Activated T-cell treated with anti-CD3 and anti-CD28 coated beads, Interleukin-2, amount 50 U/mL, for 4 hours (primary cell): ENCODE measurements around the gene NCOA5. TPM values are rescaled to one million over a fixed set of nuclear protein-coding genes. Genes with fewer than 3 reads are reported as not detected.

Experiments
- ATAC-seq, 2 donors: fragments of 200-7000 bp; cut with Tn5 transposase; one replicate each; pipeline ENCODE4 v1.10.0; 2021
- DNase-seq: peaks from one replicate; pipeline ENCODE4 v3.0.0-alpha.2; 2020
- H3K27me3 Mint-ChIP-seq: one replicate; pipeline ENCODE4 v1.8.0; 2021; ENCODE audit warnings: low read depth, mixed read lengths
- H3K36me3 Mint-ChIP-seq: one replicate; pipeline ENCODE4 v1.8.0; 2022; ENCODE audit warnings: mixed read lengths; ENCODE audit not compliant: insufficient read depth
- H3K4me1 Mint-ChIP-seq: one replicate; pipeline ENCODE4 v1.8.0; 2021; ENCODE audit warnings: low read depth, mixed read lengths
- H3K4me3 Mint-ChIP-seq: one replicate; pipeline ENCODE4 v1.8.0; 2021; ENCODE audit warnings: mild to moderate bottlenecking, moderate library complexity, mixed read lengths
- H3K9me3 Mint-ChIP-seq: one replicate; pipeline ENCODE4 v1.8.0; 2021; ENCODE audit warnings: mixed read lengths
- total RNA-seq, 3 donors: library from RNA; stranded (reverse); gene quantifications; one replicate each; pipeline ENCODE4 v1.2.1, GENCODE V29; 2021

Gene NCOA5
- total RNA-seq, result 10 to 100 TPM; 38.2 to 45.0 (median 43.3) TPM

GRCh38 chr20:46089417-46090388 is at the start of gene NCOA5:
TSS of gene NCOA5 (minus strand) at chr20:46089962. CDS start at chr20:46079424, 10,538 bp downstream.
- no peaks in the 10 kb centered on the region for H3K9me3 Mint-ChIP-seq
- peaks cover 2% of the 10 kb centered on the region for H3K36me3 Mint-ChIP-seq
- peaks cover 48% of the 10 kb centered on the region for H3K4me1 Mint-ChIP-seq
- H3K4me3 Mint-ChIP-seq, result peak within 1 kb of the TSS; percentile 91
- DNase-seq (peak; percentile 89), ATAC-seq (peak; percentile 85 to 88)
- H3K27me3 Mint-ChIP-seq, result no peaks in the 10 kb centered on the region

- Mint-ChIP-seq H3K4me1 (no peaks in the 10 kb centered on the region), H3K36me3 (no peaks in the 10 kb centered on the region), H3K4me3 (no peak overlapping the region), H3K9me3 (no peaks in the 10 kb centered on the region), H3K27me3 (peaks cover 50% of the 10 kb centered on the region)
- ATAC-seq (no peak), DNase-seq (no peak)
These were observed 49.6 kb upstream of the NCOA5 start for GRCh38 chr20:46139266-46139889.

GRCh38 chr20:46137816-46138215 is 48.1 kb upstream of the NCOA5 start:
- Mint-ChIP-seq H3K9me3 (no peaks in the 10 kb centered on the region), H3K27me3 (peaks cover 50% of the 10 kb centered on the region), H3K4me1 (peaks cover 1% of the 10 kb centered on the region), H3K36me3 (no peaks in the 10 kb centered on the region), H3K4me3 (no peak overlapping the region)
- no peak for ATAC-seq
- DNase-seq, result no peak

DNA sequence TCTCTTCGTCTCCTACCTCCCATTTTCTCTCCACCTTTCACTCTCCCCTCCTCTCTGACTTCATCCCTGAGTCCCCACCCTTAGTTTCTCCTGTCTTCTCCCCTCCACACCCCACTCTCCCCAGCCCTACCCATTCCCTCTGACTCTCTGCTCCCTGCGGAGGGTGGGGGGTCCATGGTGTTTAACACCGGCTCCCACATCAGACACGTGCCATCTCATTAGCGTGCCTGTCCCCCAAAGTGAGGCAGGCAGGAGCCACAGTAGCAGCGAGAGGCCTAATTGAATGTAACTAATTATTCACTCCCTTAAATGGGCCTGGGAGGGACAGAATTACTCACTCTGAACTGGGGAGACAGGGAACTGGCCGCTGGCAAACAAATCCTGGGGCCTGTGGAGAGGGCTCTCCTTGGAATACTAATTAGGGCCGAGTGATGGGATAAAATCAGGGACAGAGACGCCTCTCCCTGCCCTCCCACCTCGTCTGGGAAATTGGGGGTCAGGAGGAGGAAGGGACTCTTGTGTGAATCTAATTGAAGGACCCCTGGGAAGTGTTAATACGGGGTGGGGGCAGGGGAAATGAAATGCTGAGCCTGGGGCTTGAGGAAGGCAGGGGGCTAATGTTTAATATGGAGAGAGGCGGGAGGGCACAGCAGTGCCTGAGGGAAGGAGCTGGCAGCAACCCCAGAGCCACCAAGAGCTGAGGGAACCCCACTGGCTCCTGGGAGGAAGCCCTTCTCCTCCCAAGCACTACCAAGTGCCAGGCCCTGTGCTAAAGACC is 46.3 kb upstream of the NCOA5 start:
- peaks cover 50% of the 10 kb centered on the region for H3K27me3 Mint-ChIP-seq
- H3K36me3 Mint-ChIP-seq, result no peaks in the 10 kb centered on the region
- ATAC-seq (no peak), DNase-seq (no peak)
- H3K4me1 Mint-ChIP-seq, result peaks cover 2% of the 10 kb centered on the region
- H3K9me3 Mint-ChIP-seq, result no peaks in the 10 kb centered on the region
- H3K4me3 Mint-ChIP-seq, result no peak overlapping the region

- no peak for DNase-seq
- Mint-ChIP-seq H3K4me3 (no peak overlapping the region), H3K36me3 (no peaks in the 10 kb centered on the region), H3K4me1 (peaks cover 2% of the 10 kb centered on the region), H3K27me3 (peaks cover 53% of the 10 kb centered on the region), H3K9me3 (no peaks in the 10 kb centered on the region)
- ATAC-seq, result no peak
These were observed 45.0 kb upstream of the NCOA5 start for GRCh38 chr20:46134716-46135115.

DNA sequence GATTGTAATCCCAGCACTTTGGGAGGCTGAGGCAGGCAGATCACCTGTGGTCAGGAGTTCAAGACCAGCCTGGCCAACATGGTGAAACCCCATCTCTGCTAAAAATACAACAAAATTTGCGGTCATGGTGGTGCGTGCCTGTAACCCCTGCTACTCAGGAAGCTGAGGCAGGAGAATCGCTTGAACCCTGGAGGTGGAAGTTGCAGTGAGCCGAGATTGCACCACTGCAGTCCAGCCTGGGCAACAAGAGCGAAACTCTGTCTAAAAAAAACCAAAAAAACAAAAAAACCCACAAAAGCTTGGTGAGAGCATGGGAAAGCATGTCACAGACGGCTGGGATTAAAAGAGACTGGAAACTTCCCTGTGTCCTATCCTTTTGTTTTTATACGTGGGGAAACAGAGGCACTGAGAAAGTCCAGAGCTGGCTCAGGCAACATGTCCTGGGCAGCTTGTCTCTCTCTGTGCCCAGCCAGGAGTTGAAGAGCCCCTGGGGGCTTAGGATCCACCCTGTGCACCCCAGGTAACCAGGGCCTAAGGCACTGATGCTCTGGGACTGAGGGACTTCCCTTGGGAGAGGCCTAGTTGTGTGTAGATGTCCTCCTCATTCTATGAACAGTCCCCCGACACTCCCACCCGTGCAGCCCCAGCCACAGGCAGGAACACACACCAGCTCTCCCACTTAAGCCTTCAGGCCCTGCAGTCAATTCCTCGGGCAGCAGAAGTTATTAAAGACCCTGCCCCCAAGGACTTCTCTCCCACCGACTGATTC is 44.3 kb upstream of the NCOA5 start:
- Mint-ChIP-seq H3K9me3 (no peaks in the 10 kb centered on the region), H3K4me1 (peaks cover 2% of the 10 kb centered on the region), H3K4me3 (no peak overlapping the region), H3K27me3 (peaks cover 48% of the 10 kb centered on the region), H3K36me3 (no peaks in the 10 kb centered on the region)
- no peak for DNase-seq
- no peak for ATAC-seq

GRCh38 chr20:46132705-46133120 is 43.0 kb upstream of the NCOA5 start:
- DNase-seq, result peak; percentile 53
- peak; percentile 81 to 92 for ATAC-seq
- Mint-ChIP-seq H3K27me3 (peaks cover 45% of the 10 kb centered on the region), H3K9me3 (no peaks in the 10 kb centered on the region), H3K36me3 (peaks cover under 1% of the 10 kb centered on the region), H3K4me1 (peaks cover 2% of the 10 kb centered on the region), H3K4me3 (no peak overlapping the region)

DNA sequence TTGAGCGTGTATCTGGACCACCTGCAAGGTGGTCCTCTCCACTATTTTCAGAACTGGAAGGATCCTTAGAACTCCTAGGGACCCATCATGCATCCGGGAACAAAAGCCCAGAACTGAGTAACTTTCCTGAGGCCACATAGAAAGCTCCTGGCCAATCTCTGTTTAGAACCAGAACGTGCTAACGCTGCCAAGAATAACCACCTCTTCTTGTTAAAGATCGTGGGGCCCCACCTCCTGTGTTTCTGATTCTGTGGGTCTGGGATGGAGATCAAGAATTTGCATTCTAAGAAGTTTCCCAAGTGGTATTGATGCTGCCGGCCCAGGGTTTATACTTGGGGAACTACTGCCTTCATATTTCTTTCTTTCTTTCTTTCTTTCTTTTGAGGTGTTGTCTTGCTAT is 41.6 kb upstream of the NCOA5 start:
- Mint-ChIP-seq H3K9me3 (no peaks in the 10 kb centered on the region), H3K36me3 (peaks cover 3% of the 10 kb centered on the region), H3K4me1 (peaks cover 2% of the 10 kb centered on the region), H3K4me3 (no peak overlapping the region), H3K27me3 (peaks cover 41% of the 10 kb centered on the region)
- DNase-seq (no peak), ATAC-seq (no peak)

DNA sequence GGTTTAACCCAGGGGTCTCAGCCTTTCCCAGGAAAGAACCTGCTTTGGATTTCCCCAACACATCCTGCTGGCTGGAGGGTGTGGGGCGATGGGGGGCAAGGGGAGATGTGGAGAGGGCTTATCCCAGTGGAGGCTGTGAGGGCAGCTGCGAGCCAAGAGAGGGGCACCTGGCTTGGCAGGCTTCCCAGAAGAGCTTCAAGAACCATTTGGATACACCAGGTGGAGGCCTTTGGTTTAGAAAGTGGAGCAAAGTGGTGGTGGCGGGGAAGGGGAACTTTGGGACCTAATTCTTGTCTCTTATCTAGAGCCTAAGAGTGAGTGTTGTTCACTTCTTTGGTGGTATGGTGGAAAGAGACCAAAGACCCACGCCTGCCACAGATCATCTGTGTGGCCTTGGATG is 40.8 kb upstream of the NCOA5 start:
- H3K9me3 Mint-ChIP-seq, result no peaks in the 10 kb centered on the region
- H3K4me3 Mint-ChIP-seq, result no peak overlapping the region
- ATAC-seq (no peak), DNase-seq (no peak)
- H3K4me1 Mint-ChIP-seq, result peaks cover 2% of the 10 kb centered on the region
- H3K27me3 Mint-ChIP-seq, result peaks cover 37% of the 10 kb centered on the region
- peaks cover 3% of the 10 kb centered on the region for H3K36me3 Mint-ChIP-seq

DNA sequence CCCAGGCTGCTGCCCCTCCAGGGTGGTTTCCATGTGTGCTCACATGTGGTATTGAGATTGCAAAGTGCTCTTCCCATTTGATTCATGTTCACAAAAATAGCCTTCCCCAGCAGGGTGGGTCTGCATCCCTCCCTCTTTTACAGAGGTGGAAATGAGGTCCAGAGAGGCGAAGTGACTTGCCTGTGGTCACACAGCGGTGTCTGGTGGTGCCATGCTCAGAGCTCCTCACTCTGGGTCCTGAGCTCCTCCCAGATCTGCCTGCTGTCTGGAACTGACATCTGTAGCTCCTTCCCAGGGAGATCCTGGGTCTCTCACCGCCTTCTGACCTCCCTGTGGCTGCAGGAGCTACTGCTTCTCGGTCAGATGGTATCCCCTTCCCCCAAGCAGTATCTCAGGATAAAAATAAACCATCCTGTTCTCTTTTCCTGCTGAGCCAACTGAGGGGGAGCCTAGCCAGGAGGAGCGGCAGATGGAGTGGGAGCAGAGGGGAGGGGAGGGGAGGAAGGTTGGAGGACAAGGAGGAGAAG is 40.3 kb upstream of the NCOA5 start:
- no peak for DNase-seq
- Mint-ChIP-seq H3K4me1 (peaks cover 2% of the 10 kb centered on the region), H3K9me3 (no peaks in the 10 kb centered on the region), H3K4me3 (no peak overlapping the region), H3K27me3 (peaks cover 34% of the 10 kb centered on the region), H3K36me3 (peaks cover 3% of the 10 kb centered on the region)
- ATAC-seq, result no peak

- H3K36me3 Mint-ChIP-seq, result peaks cover 7% of the 10 kb centered on the region
- ATAC-seq (no peak), DNase-seq (no peak)
- H3K4me3 Mint-ChIP-seq, result no peak overlapping the region
- no peaks in the 10 kb centered on the region for H3K9me3 Mint-ChIP-seq
- peaks cover 2% of the 10 kb centered on the region for H3K4me1 Mint-ChIP-seq
- H3K27me3 Mint-ChIP-seq, result peaks cover 26% of the 10 kb centered on the region
These were observed 38.8 kb upstream of the NCOA5 start for GRCh38 chr20:46128310-46129151.

- H3K9me3 Mint-ChIP-seq, result no peaks in the 10 kb centered on the region
- no peak for ATAC-seq
These were observed 37.7 kb upstream of the NCOA5 start for GRCh38 chr20:46127396-46128010.

More at GRCh38 chr20:46127396-46128010, 37.7 kb upstream of the NCOA5 start:
- Mint-ChIP-seq H3K27me3 (peaks cover 21% of the 10 kb centered on the region), H3K4me1 (no peaks in the 10 kb centered on the region), H3K4me3 (no peak overlapping the region), H3K36me3 (peaks cover 7% of the 10 kb centered on the region)
- DNase-seq, result no peak
